Osteocyte (in vitro differentiated cells): ENCODE measurements around the gene GABRR2. TPM values are rescaled to one million over a fixed set of nuclear protein-coding genes. Genes with fewer than 3 reads are reported as not detected.
A peak's percentile ranks its signal among the peaks of the same experiment; 100 is the strongest.

ENCODE experiments used
- DNase-seq: peaks from one replicate; pipeline ENCODE4 v3.0.0; 2021; ENCODE audit warnings: mixed read lengths; ENCODE audit not compliant: unreplicated experiment; ENCODE audit errors: extremely low spot score
- H3K27ac Mint-ChIP-seq: one replicate; pipeline ENCODE4 v1.8.0; 2021; ENCODE audit warnings: mild to moderate bottlenecking, mixed read lengths; ENCODE audit not compliant: unreplicated experiment
- H3K27me3 Mint-ChIP-seq: one replicate; pipeline ENCODE4 v1.8.0; 2021; ENCODE audit warnings: mixed read lengths; ENCODE audit not compliant: unreplicated experiment
- H3K36me3 Mint-ChIP-seq: one replicate; pipeline ENCODE4 v1.8.0; 2021; ENCODE audit warnings: mixed read lengths; ENCODE audit not compliant: unreplicated experiment
- H3K4me1 Mint-ChIP-seq: one replicate; pipeline ENCODE4 v1.8.0; 2021; ENCODE audit warnings: mixed read lengths; ENCODE audit not compliant: unreplicated experiment
- H3K4me3 Mint-ChIP-seq: one replicate; pipeline ENCODE4 v1.8.0; 2021; ENCODE audit warnings: mild to moderate bottlenecking, moderate library complexity, mixed read lengths; ENCODE audit not compliant: unreplicated experiment
- H3K9me3 Mint-ChIP-seq: one replicate; pipeline ENCODE4 v1.8.0; 2021; ENCODE audit warnings: mixed read lengths; ENCODE audit not compliant: unreplicated experiment
- CTCF ChIP-seq: fragments of 200-600 bp; sonication (generic); IDR thresholded peaks from 2 replicates; pipeline ENCODE4 v1.5.0; 2021; ENCODE audit warnings: antibody characterized with exemption, mild to moderate bottlenecking, moderate library complexity
- total RNA-seq: library from RNA; stranded (reverse); gene quantifications from 2 replicates; pipeline ENCODE4 v1.2.1, GENCODE V29; 2021

GABRR2 gene
- total RNA-seq, 1 donor from 2014 or later: 0.97 TPM

- H3K4me3 Mint-ChIP-seq: no peak overlapping the region
- no peak for TF ChIP-seq CTCF
- H3K9me3 Mint-ChIP-seq: no peaks in the 10 kb centered on the region
- H3K4me1 Mint-ChIP-seq: no peaks in the 10 kb centered on the region
- no peaks in the 10 kb centered on the region for H3K36me3 Mint-ChIP-seq
- H3K27ac Mint-ChIP-seq: no peak overlapping the region
- DNase-seq: no peak
- H3K27me3 Mint-ChIP-seq: peaks cover 2% of the 10 kb centered on the region
These were observed 39.2 kb downstream of the GABRR2 start for GRCh38 chr6:89275900-89276299.

- no peak overlapping the region for H3K27ac Mint-ChIP-seq
- H3K4me3 Mint-ChIP-seq: no peak overlapping the region
- H3K27me3 Mint-ChIP-seq: peaks cover 2% of the 10 kb centered on the region
- no peaks in the 10 kb centered on the region for H3K9me3 Mint-ChIP-seq
- H3K4me1 Mint-ChIP-seq: no peaks in the 10 kb centered on the region
- no peak for DNase-seq
- no peaks in the 10 kb centered on the region for H3K36me3 Mint-ChIP-seq
- TF ChIP-seq CTCF: no peak
These were observed 41.3 kb downstream of the GABRR2 start for GRCh38 chr6:89273816-89274215.

- TF ChIP-seq CTCF: no peak
- DNase-seq: peak; percentile 44
- no peaks in the 10 kb centered on the region for H3K27me3 Mint-ChIP-seq
- H3K9me3 Mint-ChIP-seq: no peaks in the 10 kb centered on the region
- H3K4me3 Mint-ChIP-seq: no peak overlapping the region
- no peak overlapping the region for H3K27ac Mint-ChIP-seq
- H3K36me3 Mint-ChIP-seq: no peaks in the 10 kb centered on the region
- no peaks in the 10 kb centered on the region for H3K4me1 Mint-ChIP-seq
These were observed 42.5 kb downstream of the GABRR2 start for GRCh38 chr6:89272596-89272995.

- no peaks in the 10 kb centered on the region for H3K36me3 Mint-ChIP-seq
- no peak overlapping the region for H3K4me3 Mint-ChIP-seq
- no peak overlapping the region for H3K27ac Mint-ChIP-seq
- H3K9me3 Mint-ChIP-seq: no peaks in the 10 kb centered on the region
- no peak for TF ChIP-seq CTCF
- peak; percentile 69 for DNase-seq
- no peaks in the 10 kb centered on the region for H3K27me3 Mint-ChIP-seq
- H3K4me1 Mint-ChIP-seq: no peaks in the 10 kb centered on the region
These were observed 44.0 kb downstream of the GABRR2 start for GRCh38 chr6:89270951-89271721.

- H3K4me3 Mint-ChIP-seq: no peak overlapping the region
- H3K27ac Mint-ChIP-seq: no peak overlapping the region
These were observed 45.1 kb downstream of the GABRR2 start for GRCh38 chr6:89269981-89270380.

More at GRCh38 chr6:89269981-89270380, 45.1 kb downstream of the GABRR2 start:
- H3K27me3 Mint-ChIP-seq: no peaks in the 10 kb centered on the region
- DNase-seq: peak; percentile 51
- H3K36me3 Mint-ChIP-seq: no peaks in the 10 kb centered on the region
- no peaks in the 10 kb centered on the region for H3K4me1 Mint-ChIP-seq
- no peaks in the 10 kb centered on the region for H3K9me3 Mint-ChIP-seq
- TF ChIP-seq CTCF: no peak
